RWPE2 (cell line): ENCODE data around the gene RERG.

Experiments used
- ATAC-seq: fragments of 200-7000 bp; cut with Tn5 transposase; 3 replicates; pipeline ENCODE4 v1.9.1; 2021; ENCODE audit warnings: low read depth
- DNase-seq: peaks from one replicate; pipeline ENCODE4 v3.0.0-alpha.2; 2020; ENCODE audit warnings: low spot score
- H3K27ac ChIP-seq: fragments of 450-650 bp; 2 replicates; pipeline ENCODE4 v1.5.1; 2017; ENCODE audit warnings: mild to moderate bottlenecking; ENCODE audit not compliant: poor library complexity, severe bottlenecking
- H3K27me3 ChIP-seq: fragments of 250-450 bp; sonication (Bioruptor Pico); 2 replicates; pipeline ENCODE4 v1.5.1; 2021; ENCODE audit warnings: mild to moderate bottlenecking, moderate library complexity; ENCODE audit not compliant: insufficient read depth, poor library complexity, severe bottlenecking
- H3K36me3 ChIP-seq: fragments of 250-450 bp; sonication (Bioruptor Pico); 2 replicates; pipeline ENCODE4 v1.5.1; 2020; ENCODE audit warnings: low read depth, mild to moderate bottlenecking, moderate library complexity
- H3K4me1 ChIP-seq: fragments of 250-450 bp; sonication (Bioruptor Pico); 2 replicates; pipeline ENCODE4 v1.5.1; 2021; ENCODE audit warnings: mild to moderate bottlenecking, moderate library complexity; ENCODE audit not compliant: insufficient read depth, poor library complexity, severe bottlenecking
- H3K4me3 ChIP-seq: fragments of 250-450 bp; sonication (Bioruptor Pico); 2 replicates; pipeline ENCODE4 v1.5.1; 2021; ENCODE audit warnings: mild to moderate bottlenecking, moderate library complexity; ENCODE audit not compliant: severe bottlenecking
- H3K9me3 ChIP-seq: fragments of 250-450 bp; sonication (Bioruptor Pico); 2 replicates; pipeline ENCODE4 v1.5.1; 2021; ENCODE audit warnings: mild to moderate bottlenecking, moderate library complexity; ENCODE audit not compliant: severe bottlenecking
- CTCF ChIP-seq: fragments of 450-650 bp; IDR thresholded peaks from one replicate; pipeline ENCODE4 v1.5.1; 2017; ENCODE audit warnings: mild to moderate bottlenecking, moderate library complexity; ENCODE audit not compliant: poor library complexity, severe bottlenecking

Gene RERG

GRCh38 chr12:15192720-15193119 lies 28.5 kb downstream of the RERG start:
- Histone ChIP-seq H3K9me3 (no peaks in the 10 kb centered on the region), H3K36me3 (no peaks in the 10 kb centered on the region), H3K27me3 (no peaks in the 10 kb centered on the region), H3K27ac (peak overlapping the region; percentile 28), H3K4me3 (no peak overlapping the region), H3K4me1 (peaks cover 11% of the 10 kb centered on the region)
- DNase-seq (no peak), ATAC-seq (peak; percentile 72)
- no peak for TF ChIP-seq CTCF

- Histone ChIP-seq H3K27ac (no peak overlapping the region), H3K27me3 (no peaks in the 10 kb centered on the region), H3K9me3 (no peaks in the 10 kb centered on the region), H3K4me3 (no peak overlapping the region), H3K36me3 (no peaks in the 10 kb centered on the region), H3K4me1 (peaks cover 7% of the 10 kb centered on the region)
- ATAC-seq (no peak), DNase-seq (no peak)
- no peak for TF ChIP-seq CTCF
These were observed 33.1 kb downstream of the RERG start for GRCh38 chr12:15188127-15188526.

- Histone ChIP-seq H3K36me3 (no peaks in the 10 kb centered on the region), H3K9me3 (no peaks in the 10 kb centered on the region), H3K4me1 (no peaks in the 10 kb centered on the region), H3K4me3 (no peak overlapping the region), H3K27me3 (no peaks in the 10 kb centered on the region), H3K27ac (no peak overlapping the region)
- DNase-seq (no peak), ATAC-seq (no peak)
- no peak for TF ChIP-seq CTCF
These were observed 34.6 kb downstream of the RERG start for GRCh38 chr12:15186597-15186996.

GRCh38 chr12:15184484-15184883 lies 36.7 kb downstream of the RERG start:
- ATAC-seq, result no peak
- no peaks in the 10 kb centered on the region for H3K36me3 ChIP-seq
- no peak for DNase-seq
- no peaks in the 10 kb centered on the region for H3K4me1 ChIP-seq
- H3K27me3 ChIP-seq, result no peaks in the 10 kb centered on the region
- H3K4me3 ChIP-seq, result no peak overlapping the region
- H3K27ac ChIP-seq, result no peak overlapping the region
- TF ChIP-seq CTCF, result no peak
- no peaks in the 10 kb centered on the region for H3K9me3 ChIP-seq

- no peaks in the 10 kb centered on the region for H3K9me3 ChIP-seq
- no peak for DNase-seq
- no peak for ATAC-seq
- no peak overlapping the region for H3K27ac ChIP-seq
- no peaks in the 10 kb centered on the region for H3K27me3 ChIP-seq
- no peak overlapping the region for H3K4me3 ChIP-seq
- H3K4me1 ChIP-seq, result no peaks in the 10 kb centered on the region
- TF ChIP-seq CTCF, result no peak
- no peaks in the 10 kb centered on the region for H3K36me3 ChIP-seq
These were observed 37.4 kb downstream of the RERG start for GRCh38 chr12:15183821-15184220.
